GM13977 (cell line): ENCODE results near the gene SLC33A1.
"Not testable (repeated sequence)": the region's sequence is repeated elsewhere in the genome, so short reads cannot be mapped to it uniquely, and the experiment has no call there.

Experiments used
- DNase-seq: peaks from one replicate; pipeline ENCODE4 v3.0.0; 2012; ENCODE audit warnings: low spot score
- CTCF ChIP-seq: IDR thresholded peaks from 2 replicates; pipeline ENCODE4 v1.5.1; 2012; ENCODE audit warnings: mild to moderate bottlenecking, control low read depth; ENCODE audit not compliant: insufficient read depth; ENCODE audit errors: extremely low read depth, missing control alignments
- in situ Hi-C: fragments of 300-500 bp; cut with MboI; formaldehyde crosslinking; loops from one replicate; pipeline ENCODE4 v1.12.0; 2022; ENCODE audit warnings: low sequenced_read_pairs, low pct_unique_long_range_greater_than_20kb, mixed read lengths, inconsistent platforms; ENCODE audit not compliant: unreplicated experiment

The SLC33A1 gene

GRCh38 chr3:155886915-155887314, 32.7 kb upstream of the SLC33A1 start:
- no peak for TF ChIP-seq CTCF
- in situ Hi-C loops: no loop called here
- no peak for DNase-seq

- DNase-seq, in situ Hi-C loops: not testable (repeated sequence)
Measured at GRCh38 chr3:155886348-155886747, 32.1 kb upstream of the SLC33A1 start.

- TF ChIP-seq CTCF: no peak
- in situ Hi-C loops: no loop called here
- DNase-seq: no peak
Measured at GRCh38 chr3:155885292-155885691, 31.1 kb upstream of the SLC33A1 start.

- in situ Hi-C loops: no loop called here
- DNase-seq: no peak
- TF ChIP-seq CTCF: no peak
Measured at GRCh38 chr3:155884292-155884691, 30.1 kb upstream of the SLC33A1 start.

- in situ Hi-C loops: no loop called here
- TF ChIP-seq CTCF: no peak
Measured at GRCh38 chr3:155880286-155880685, 26.1 kb upstream of the SLC33A1 start.

GRCh38 chr3:155876503-155876902, 22.3 kb upstream of the SLC33A1 start:
- DNase-seq: no peak
- no peak for TF ChIP-seq CTCF
- in situ Hi-C loops: no loop called here

More at GRCh38 chr3:155880286-155880685, 26.1 kb upstream of the SLC33A1 start:
- DNase-seq: no peak

- in situ Hi-C loops: no loop called here
- DNase-seq: no peak
- no peak for TF ChIP-seq CTCF
Measured at GRCh38 chr3:155876037-155876436, 21.8 kb upstream of the SLC33A1 start.
